ENCODE data around the gene SERPINB1.

GRCh38 chr6:2806644-2807043 is 35.0 kb downstream of the SERPINB1 start:
- TF ChIP-seq CTCF (IDR thresholded peaks at IDR 0.05), result no peak
- no peak for TF ChIP-seq POLR2A (IDR thresholded peaks at IDR 0.05)
